Stomach (tissue), 4 donors: ENCODE measurements around the gene COPS7A.

ENCODE experiments used
- CTCF ChIP-seq, 7 experiments: fragments of 450-650 bp in 4 of 7; fragments of 200-600 bp in 3 of 7; sonication (generic) in 3 of 7; IDR thresholded peaks; one replicate each; pipeline ENCODE4 v1.5.1; 2016 to 2019; ENCODE audit warnings: antibody characterized with exemption in 7 of 7, control low read depth in 2 of 7, mild to moderate bottlenecking in 1 of 7
- EP300 ChIP-seq: sonication (generic); formaldehyde crosslinking; IDR thresholded peaks from one replicate; pipeline ENCODE4 v1.6.1; 2017; ENCODE audit warnings: antibody characterized with exemption
- POLR2AphosphoS5 ChIP-seq, 3 donors: sonication (generic); formaldehyde crosslinking; IDR thresholded peaks; one replicate each; pipeline ENCODE4 v1.6.1; 2016; ENCODE audit warnings: antibody characterized with exemption in 3 of 3

- TF ChIP-seq CTCF (IDR thresholded peaks at IDR 0.05) (no peak), EP300 (no peak), POLR2AphosphoS5 (IDR thresholded peaks at IDR 0.05) (no peak)
Measured at GRCh38 chr12:6708960-6709394, 14.9 kb upstream of the COPS7A start.
